ENCODE data around the gene PTGFRN.

- TF ChIP-seq HDGF (IDR thresholded peaks at IDR 0.05), result 0 out of 2 replicates have a peak, but pooled peaks have one; percentile 28
- TF ChIP-seq RERE (CRISPR knock-in tag; IDR thresholded peaks at IDR 0.05; ENCODE audit: borderline replicate concordance), result no peak
- TF ChIP-seq TCF7 (IDR thresholded peaks at IDR 0.05; ENCODE audit: borderline replicate concordance), result no peak
- no peak for TF ChIP-seq PATZ1 (CRISPR knock-in tag; IDR thresholded peaks at IDR 0.05; ENCODE audit: borderline replicate concordance)
- no peak for TF ChIP-seq ZBTB33 (CRISPR knock-in tag; IDR thresholded peaks at IDR 0.05)
- no peak for TF ChIP-seq CTCF (IDR thresholded peaks at IDR 0.05 in 2 of 3, conservative IDR thresholded peaks at IDR 0.05 in 1 of 3; ENCODE audit: insufficient read depth in 2 of 3, low read depth in 1 of 3, low read length in 3 of 3)
- no peak for TF ChIP-seq ATF6 (CRISPR knock-in tag; IDR thresholded peaks at IDR 0.05)
- no peak for TF ChIP-seq SIX5 (IDR thresholded peaks at IDR 0.05; ENCODE audit: borderline replicate concordance in 1 of 2, insufficient read depth in 1 of 2, low read depth in 1 of 2, low read length in 2 of 2)
- no peak for TF ChIP-seq HNRNPL (IDR thresholded peaks at IDR 0.05; ENCODE audit: low read depth, low read length)
- no peak for TF ChIP-seq BMI1 (IDR thresholded peaks at IDR 0.05; ENCODE audit: low read length)
- TF ChIP-seq PHF8 (IDR thresholded peaks at IDR 0.05; ENCODE audit: borderline replicate concordance, low read length), result no peak
- no peak for TF ChIP-seq BACH1 (tag; IDR thresholded peaks at IDR 0.05)
These were observed 9.1 kb downstream of the PTGFRN start for GRCh38 chr1:116918714-116919357.
